Mesendoderm (in vitro differentiated cells): Measurements from ENCODE around the gene SUMO2.
A peak's percentile ranks its signal among the peaks of the same experiment; 100 is the strongest.

Experiments used
- DNase-seq: peaks from one replicate; pipeline ENCODE4 v3.0.0; 2013
- H2AK5ac ChIP-seq: 2 replicates; pipeline ENCODE4 v1.6.1; 2013; ENCODE audit warnings: low read length, inconsistent platforms
- H2BK120ac ChIP-seq: 2 replicates; pipeline ENCODE4 v1.6.1; 2013; ENCODE audit warnings: low read depth, mild to moderate bottlenecking, low read length, moderate library complexity, mixed read lengths
- H2BK15ac ChIP-seq: replicated peaks from 2 replicates; pipeline ENCODE4 v1.6.1; 2013; ENCODE audit warnings: low read depth, mild to moderate bottlenecking, moderate library complexity
- H2BK5ac ChIP-seq: 2 replicates; pipeline ENCODE4 v1.6.1; 2013; ENCODE audit warnings: low read length, inconsistent platforms
- H3K18ac ChIP-seq: 2 replicates; pipeline ENCODE4 v1.6.1; 2013; ENCODE audit warnings: mild to moderate bottlenecking, low read length, mixed read lengths
- H3K23ac ChIP-seq: one replicate; pipeline ENCODE4 v1.6.1; 2013; ENCODE audit warnings: low read length
- H3K27ac ChIP-seq: 2 replicates; pipeline ENCODE4 v1.5.1; 2013; ENCODE audit warnings: low read depth, mild to moderate bottlenecking, inconsistent platforms, low read length, moderate library complexity
- H3K27me3 ChIP-seq: 2 replicates; pipeline ENCODE4 v1.6.1; 2013; ENCODE audit warnings: low read length, control low read depth, mild to moderate bottlenecking, inconsistent platforms; ENCODE audit not compliant: insufficient read depth, poor library complexity
- H3K36me3 ChIP-seq: 2 replicates; pipeline ENCODE4 v1.6.1; 2013; ENCODE audit warnings: low read length, inconsistent platforms; ENCODE audit not compliant: control insufficient read depth, insufficient read depth
- H3K4ac ChIP-seq: one replicate; pipeline ENCODE4 v1.6.1; 2013; ENCODE audit warnings: low read depth, mild to moderate bottlenecking, low read length, moderate library complexity
- H3K4me1 ChIP-seq: 2 replicates; pipeline ENCODE4 v1.6.1; 2013; ENCODE audit warnings: low read depth, low read length, inconsistent platforms; ENCODE audit not compliant: control insufficient read depth
- H3K4me2 ChIP-seq: 2 replicates; pipeline ENCODE4 v1.6.1; 2013; ENCODE audit warnings: low read length
- H3K4me3 ChIP-seq: 2 replicates; pipeline ENCODE4 v1.5.1; 2013; ENCODE audit warnings: mild to moderate bottlenecking, low read length
- H3K56ac ChIP-seq: one replicate; pipeline ENCODE4 v1.6.1; 2013; ENCODE audit warnings: low read length
- H3K79me1 ChIP-seq: 2 replicates; pipeline ENCODE4 v1.6.1; 2013; ENCODE audit warnings: low read length, inconsistent platforms
- H3K79me2 ChIP-seq: 2 replicates; pipeline ENCODE4 v1.6.1; 2013; ENCODE audit warnings: mild to moderate bottlenecking, low read length; ENCODE audit not compliant: control insufficient read depth, insufficient read depth
- H3K9ac ChIP-seq: 2 replicates; pipeline ENCODE4 v1.6.1; 2013; ENCODE audit warnings: low read length, inconsistent platforms
- H4K5ac ChIP-seq: one replicate; pipeline ENCODE4 v1.6.1; 2013; ENCODE audit warnings: low read length
- H4K8ac ChIP-seq: one replicate; pipeline ENCODE4 v1.6.1; 2013; ENCODE audit warnings: low read depth, mild to moderate bottlenecking, control low read depth, low read length, moderate library complexity
- WGBS: extraction: QIAGEN DNeasy Blood & Tissue Kit; methylation state at CpG from one replicate; pipeline ENCODE4 v1.1.7; 2013; ENCODE audit warnings: low lambda C conversion rate, missing lambda C conversion rate; ENCODE audit not compliant: insufficient coverage; ENCODE audit errors: extremely low coverage; 5-methylcytosine and 5-hydroxymethylcytosine counted together

The SUMO2 gene

GRCh38 chr17:75151930-75152329 lies 30.8 kb downstream of the SUMO2 start:
- H2BK120ac ChIP-seq, result no peak overlapping the region
- H3K79me2 ChIP-seq, result peaks cover 60% of the 10 kb centered on the region
- no peak overlapping the region for H3K4ac ChIP-seq
- WGBS, result no CpG with 5 or more reads among the region's 6 CpGs
- peaks cover 2% of the 10 kb centered on the region for H3K4me1 ChIP-seq
- H3K36me3 ChIP-seq, result peaks cover 7% of the 10 kb centered on the region
- no peak overlapping the region for H2BK5ac ChIP-seq
- H3K23ac ChIP-seq, result no peak overlapping the region
- no peak overlapping the region for H2BK15ac ChIP-seq
- H3K27ac ChIP-seq, result no peak overlapping the region
- H2AK5ac ChIP-seq, result no peak overlapping the region
- peak overlapping the region; percentile 21 for H3K4me2 ChIP-seq
- H3K9ac ChIP-seq, result peak overlapping the region; percentile 92
- no peak overlapping the region for H4K8ac ChIP-seq
- no peak overlapping the region for H4K5ac ChIP-seq
- H3K18ac ChIP-seq, result no peak overlapping the region
- H3K27me3 ChIP-seq, result no peaks in the 10 kb centered on the region
- peak; percentile 63 for DNase-seq
- H3K4me3 ChIP-seq, result no peak overlapping the region
- peaks cover 2% of the 10 kb centered on the region for H3K79me1 ChIP-seq
- no peak overlapping the region for H3K56ac ChIP-seq

- DNase-seq, result no peak
- Histone ChIP-seq H4K5ac (no peak overlapping the region), H2AK5ac (no peak overlapping the region), H3K27me3 (no peaks in the 10 kb centered on the region), H2BK5ac (no peak overlapping the region), H3K9ac (no peak overlapping the region), H3K4me2 (no peak overlapping the region), H3K23ac (no peak overlapping the region), H3K18ac (no peak overlapping the region), H3K27ac (no peak overlapping the region), H3K36me3 (peaks cover 23% of the 10 kb centered on the region), H3K4me3 (no peak overlapping the region), H3K79me2 (peaks cover 48% of the 10 kb centered on the region), H3K56ac (no peak overlapping the region), H3K79me1 (peaks cover 9% of the 10 kb centered on the region), H2BK15ac (no peak overlapping the region), H4K8ac (no peak overlapping the region), H3K4ac (no peak overlapping the region), H2BK120ac (no peak overlapping the region), H3K4me1 (no peaks in the 10 kb centered on the region)
- no CpG with 5 or more reads among the region's 6 CpGs for WGBS
These were observed 34.7 kb downstream of the SUMO2 start for GRCh38 chr17:75147878-75148546.

- peaks cover 26% of the 10 kb centered on the region for H3K36me3 ChIP-seq
- no peak overlapping the region for H3K4ac ChIP-seq
These were observed 36.2 kb downstream of the SUMO2 start for GRCh38 chr17:75146592-75146991.

GRCh38 chr17:75144816-75145512 lies 37.8 kb downstream of the SUMO2 start:
- peaks cover 26% of the 10 kb centered on the region for H3K36me3 ChIP-seq
- WGBS, result no CpG with 5 or more reads among the region's 11 CpGs

More at GRCh38 chr17:75146592-75146991, 36.2 kb downstream of the SUMO2 start:
- no peaks in the 10 kb centered on the region for H3K27me3 ChIP-seq
- H3K79me2 ChIP-seq, result peaks cover 35% of the 10 kb centered on the region
- H3K9ac ChIP-seq, result no peak overlapping the region
- H4K5ac ChIP-seq, result no peak overlapping the region
- H3K56ac ChIP-seq, result no peak overlapping the region
- H4K8ac ChIP-seq, result no peak overlapping the region
- peaks cover 11% of the 10 kb centered on the region for H3K79me1 ChIP-seq
- H2BK15ac ChIP-seq, result no peak overlapping the region
- H3K18ac ChIP-seq, result no peak overlapping the region
- H2BK120ac ChIP-seq, result no peak overlapping the region
- H2BK5ac ChIP-seq, result no peak overlapping the region
- H3K4me2 ChIP-seq, result no peak overlapping the region
- H3K23ac ChIP-seq, result no peak overlapping the region
- no peak overlapping the region for H2AK5ac ChIP-seq
- no CpG with 5 or more reads among the region's 3 CpGs for WGBS
- H3K27ac ChIP-seq, result no peak overlapping the region
- no peaks in the 10 kb centered on the region for H3K4me1 ChIP-seq
- no peak for DNase-seq
- H3K4me3 ChIP-seq, result no peak overlapping the region

GRCh38 chr17:75142236-75142971 lies 40.4 kb downstream of the SUMO2 start:
- Histone ChIP-seq H3K23ac (no peak overlapping the region), H2BK5ac (no peak overlapping the region), H3K36me3 (peaks cover 24% of the 10 kb centered on the region), H3K18ac (no peak overlapping the region), H3K27me3 (no peaks in the 10 kb centered on the region), H3K79me2 (no peaks in the 10 kb centered on the region), H3K4me2 (no peak overlapping the region), H3K4ac (no peak overlapping the region), H3K9ac (no peak overlapping the region), H4K5ac (no peak overlapping the region), H2BK120ac (no peak overlapping the region), H3K79me1 (peaks cover 10% of the 10 kb centered on the region), H3K27ac (no peak overlapping the region), H3K56ac (no peak overlapping the region), H2AK5ac (no peak overlapping the region), H2BK15ac (no peak overlapping the region), H3K4me1 (no peaks in the 10 kb centered on the region), H3K4me3 (no peak overlapping the region), H4K8ac (no peak overlapping the region)
- no CpG with 5 or more reads among the region's 13 CpGs for WGBS
- DNase-seq, result peak; percentile 36

More at GRCh38 chr17:75144816-75145512, 37.8 kb downstream of the SUMO2 start:
- Histone ChIP-seq H2AK5ac (no peak overlapping the region), H3K18ac (no peak overlapping the region), H4K5ac (no peak overlapping the region), H3K79me1 (peaks cover 11% of the 10 kb centered on the region), H2BK5ac (no peak overlapping the region), H3K4me1 (no peaks in the 10 kb centered on the region), H3K9ac (no peak overlapping the region), H3K27me3 (no peaks in the 10 kb centered on the region), H3K23ac (no peak overlapping the region), H3K79me2 (peaks cover 19% of the 10 kb centered on the region), H2BK15ac (no peak overlapping the region), H3K4me3 (no peak overlapping the region), H2BK120ac (no peak overlapping the region), H3K4ac (no peak overlapping the region), H4K8ac (no peak overlapping the region), H3K56ac (no peak overlapping the region), H3K27ac (no peak overlapping the region), H3K4me2 (no peak overlapping the region)
- no peak for DNase-seq
